RWPE1 (cell line): ENCODE data around the gene SPATC1L.
A peak's percentile ranks its signal among the peaks of the same experiment; 100 is the strongest.

ENCODE experiments used
- CTCF ChIA-PET: fragments of 350-600 bp; sonication (Branson Sonifier 250); formaldehyde crosslinking; extraction: SDS; loops from one replicate; lab custom pipeline; 2021; lab: Yijun Ruan, JAX
- POLR2A ChIA-PET: fragments of 400-600 bp; formaldehyde crosslinking; extraction: SDS; loops from one replicate; lab custom pipeline; 2020; ENCODE audit warnings: antibody characterized with exemption; ENCODE audit not compliant: low non-redundant PET; lab: Yijun Ruan, JAX
- DNase-seq: peaks from one replicate; pipeline ENCODE4 v3.0.0; 2012; ENCODE audit warnings: low spot score
- H3K27ac ChIP-seq: fragments of 450-650 bp; 2 replicates; pipeline ENCODE4 v1.5.1; 2017
- CTCF ChIP-seq: fragments of 450-650 bp; conservative IDR thresholded peaks from 2 replicates; pipeline ENCODE4 v1.5.1; 2017; ENCODE audit warnings: low read depth, mild to moderate bottlenecking

The SPATC1L gene

GRCh38 chr21:46191686-46192575 is 7.7 kb upstream of the SPATC1L start:
- CTCF ChIA-PET, result no interaction called here
- TF ChIP-seq CTCF, result no peak
- DNase-seq, result no peak
- peak overlapping the region; percentile 66 for H3K27ac ChIP-seq
- POLR2A ChIA-PET, result no interaction called here

DNA sequence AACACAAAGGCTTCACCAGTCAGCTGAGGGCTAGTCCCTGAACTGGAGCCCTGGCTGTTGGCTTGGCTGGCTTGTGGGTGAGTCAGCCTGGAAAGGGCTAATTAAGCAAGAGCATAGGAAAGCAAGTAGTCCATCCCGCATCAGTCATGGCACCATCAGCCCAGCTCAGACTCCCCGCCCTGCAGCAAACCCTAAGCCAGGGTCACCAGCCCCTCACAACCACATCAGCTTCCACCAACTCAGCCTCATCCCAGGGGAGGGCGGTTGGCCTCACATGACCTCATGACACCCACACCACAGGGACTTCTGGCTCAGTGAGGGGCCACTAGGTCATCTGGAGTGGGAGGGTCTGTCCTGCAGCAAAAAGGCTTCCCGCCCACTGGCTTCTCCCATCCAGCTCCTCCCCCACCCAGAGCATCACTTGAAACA is 7.0 kb upstream of the SPATC1L start:
- POLR2A ChIA-PET, result no interaction called here
- CTCF ChIA-PET, result no interaction called here
- DNase-seq, result peak; percentile 64
- H3K27ac ChIP-seq, result peak overlapping the region; percentile 66
- TF ChIP-seq CTCF, result no peak

DNA sequence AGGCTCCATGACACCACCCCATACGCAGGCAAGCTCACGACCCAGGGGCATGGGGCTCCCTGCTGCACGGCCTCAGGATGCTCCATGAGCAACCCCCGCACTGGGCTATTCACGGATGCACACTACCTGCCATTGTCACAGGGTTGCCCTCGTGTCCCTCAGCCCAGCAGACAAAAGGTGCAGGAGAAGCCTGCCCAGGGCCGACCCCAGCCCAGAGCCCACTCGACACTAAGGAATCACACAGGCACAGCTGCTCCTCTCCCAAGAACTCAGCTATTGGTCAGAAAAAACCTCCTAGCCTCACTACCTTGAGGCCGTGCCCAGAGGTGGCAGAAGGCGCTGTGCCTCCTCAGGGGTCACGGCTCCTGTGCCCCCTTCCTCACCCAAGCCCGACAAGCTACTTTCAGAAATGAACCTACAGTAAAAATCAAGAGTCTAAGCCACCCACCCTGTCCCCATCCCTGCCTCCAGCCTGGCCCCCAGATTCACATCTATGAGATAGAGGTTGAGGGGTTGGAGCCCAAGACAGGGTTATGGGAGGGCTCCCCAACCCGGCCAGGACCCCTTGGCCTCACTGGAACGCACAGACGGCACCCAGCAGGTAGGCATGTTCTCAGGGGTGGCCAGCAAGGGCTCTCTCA is 6.4 kb upstream of the SPATC1L start:
- no peak for TF ChIP-seq CTCF
- POLR2A ChIA-PET, result no interaction called here
- CTCF ChIA-PET, result interaction anchor here (0.5 kb wide), 1 partner anchor 16 kb away, joined by 3 read pairs; no protein-coding TSS in a partner anchor
- H3K27ac ChIP-seq, result peak overlapping the region; percentile 66
- no peak for DNase-seq

DNA sequence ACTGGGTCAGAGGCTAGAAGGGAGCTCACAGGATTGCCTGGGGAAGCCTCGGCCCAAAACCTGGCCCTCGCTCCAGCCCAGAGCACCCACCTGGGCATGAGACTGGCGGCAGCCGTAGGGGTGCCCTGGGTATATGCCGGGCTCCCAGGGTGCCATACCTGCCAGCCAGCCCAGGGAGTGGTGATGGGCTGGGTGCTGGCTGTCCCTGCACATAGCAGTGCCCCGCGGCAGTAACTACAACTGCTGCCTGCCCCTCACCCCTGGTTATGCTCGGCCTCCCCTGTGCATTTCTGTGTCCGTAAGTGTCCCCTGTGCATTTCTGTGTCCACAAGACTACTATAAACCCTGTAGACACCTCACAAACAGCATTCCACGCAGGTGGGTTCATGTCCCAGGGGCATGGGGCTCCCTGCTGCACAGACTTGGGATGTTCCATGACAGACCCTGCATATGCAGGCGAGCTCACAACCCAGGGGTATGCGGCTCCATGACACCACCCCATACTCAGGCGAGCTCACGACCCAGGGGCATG is 5.8 kb upstream of the SPATC1L start:
- ChIA-PET CTCF (interaction anchor here (0.5 to 0.7 kb wide), 3 partner anchors 17 to 116 kb away, joined by 3 to 4 read pairs (median 3); no protein-coding TSS in a partner anchor), POLR2A (interaction anchor here (0.6 kb wide), 1 partner anchor 40 kb away, joined by 3 read pairs; no protein-coding TSS in a partner anchor)
- H3K27ac ChIP-seq, result peak overlapping the region; percentile 66
- TF ChIP-seq CTCF, result no peak
- DNase-seq, result no peak

GRCh38 chr21:46189213-46189958 is 5.1 kb upstream of the SPATC1L start:
- ChIA-PET CTCF (interaction anchor here (0.6 to 0.7 kb wide), 2 partner anchors 38 to 115 kb away, joined by 3 to 4 read pairs; no protein-coding TSS in a partner anchor), POLR2A (interaction anchor here (0.6 kb wide), 1 partner anchor 41 kb away, joined by 3 read pairs; no protein-coding TSS in a partner anchor)
- no peak for TF ChIP-seq CTCF
- H3K27ac ChIP-seq, result peak overlapping the region; percentile 66
- DNase-seq, result no peak
